ENCODE measurements around the gene HOXD13.

DNA sequence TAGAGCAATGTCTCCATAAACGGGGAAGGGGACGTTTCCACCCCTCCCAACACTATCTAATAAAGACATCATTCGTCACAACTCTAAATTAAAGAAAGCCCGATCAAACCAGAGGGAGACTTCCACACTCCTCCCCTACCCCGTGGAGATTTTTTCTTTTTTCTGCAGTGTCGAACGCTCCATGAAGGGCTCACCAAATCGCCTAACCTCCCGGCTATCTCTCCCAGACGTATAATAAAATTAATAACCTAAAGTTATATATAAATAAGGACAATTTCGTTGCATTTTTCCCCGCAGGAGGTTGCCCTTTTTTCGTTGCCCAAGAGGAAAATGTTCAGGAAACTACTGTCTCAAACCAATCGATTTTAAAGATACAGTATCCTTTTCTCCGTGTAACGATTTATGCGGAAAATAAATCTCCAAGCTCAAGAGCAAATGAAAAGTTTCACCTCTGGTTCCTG, 11.1 kb upstream of the HOXD13 start:
- TF ChIP-seq, protein P1, sequence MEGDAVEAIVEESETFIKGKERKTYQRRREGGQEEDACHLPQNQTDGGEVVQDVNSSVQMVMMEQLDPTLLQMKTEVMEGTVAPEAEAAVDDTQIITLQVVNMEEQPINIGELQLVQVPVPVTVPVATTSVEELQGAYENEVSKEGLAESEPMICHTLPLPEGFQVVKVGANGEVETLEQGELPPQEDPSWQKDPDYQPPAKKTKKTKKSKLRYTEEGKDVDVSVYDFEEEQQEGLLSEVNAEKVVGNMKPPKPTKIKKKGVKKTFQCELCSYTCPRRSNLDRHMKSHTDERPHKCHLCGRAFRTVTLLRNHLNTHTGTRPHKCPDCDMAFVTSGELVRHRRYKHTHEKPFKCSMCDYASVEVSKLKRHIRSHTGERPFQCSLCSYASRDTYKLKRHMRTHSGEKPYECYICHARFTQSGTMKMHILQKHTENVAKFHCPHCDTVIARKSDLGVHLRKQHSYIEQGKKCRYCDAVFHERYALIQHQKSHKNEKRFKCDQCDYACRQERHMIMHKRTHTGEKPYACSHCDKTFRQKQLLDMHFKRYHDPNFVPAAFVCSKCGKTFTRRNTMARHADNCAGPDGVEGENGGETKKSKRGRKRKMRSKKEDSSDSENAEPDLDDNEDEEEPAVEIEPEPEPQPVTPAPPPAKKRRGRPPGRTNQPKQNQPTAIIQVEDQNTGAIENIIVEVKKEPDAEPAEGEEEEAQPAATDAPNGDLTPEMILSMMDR (IDR thresholded peaks at IDR 0.05; ENCODE audit: low read depth, low read length, poor library complexity, severe bottlenecking) = no peak
- TF ChIP-seq EZH2phosphoT487 (IDR thresholded peaks at IDR 0.05; ENCODE audit: borderline replicate concordance, low read length) = no peak
